Fibroblast of lung (primary cell): ENCODE results near the gene NINL. TPM values are rescaled to one million over a fixed set of nuclear protein-coding genes. Genes with fewer than 3 reads are reported as not detected.

Experiments used
- DNase-seq, 2 donors: peaks; one replicate each; pipeline versions ENCODE4 v3.0.0 to v3.0.0-alpha.2; 2010; ENCODE audit warnings: low read depth in 2 of 2
- H2AFZ ChIP-seq: 2 replicates; pipeline ENCODE4 v1.5.1; 2012; ENCODE audit warnings: low read length, control low read depth, inconsistent platforms
- H3K27ac ChIP-seq: 2 replicates; pipeline ENCODE4 v1.5.1; 2011; ENCODE audit warnings: low read length, control low read depth; ENCODE audit not compliant: insufficient read depth
- H3K27me3 ChIP-seq: 2 replicates; pipeline ENCODE4 v1.5.1; 2011; ENCODE audit warnings: mild to moderate bottlenecking, low read length; ENCODE audit not compliant: control insufficient read depth, insufficient read depth
- H3K36me3 ChIP-seq: 2 replicates; pipeline ENCODE4 v1.5.1; 2011; ENCODE audit warnings: low read length; ENCODE audit not compliant: control insufficient read depth, insufficient read depth
- H3K4me1 ChIP-seq: 2 replicates; pipeline ENCODE4 v1.5.1; 2011; ENCODE audit warnings: low read length; ENCODE audit not compliant: control insufficient read depth, insufficient read depth; ENCODE audit errors: extremely low read depth
- H3K4me2 ChIP-seq: 2 replicates; pipeline ENCODE4 v1.5.1; 2011; ENCODE audit warnings: low read length, control low read depth; ENCODE audit not compliant: insufficient read depth; ENCODE audit errors: extremely low read depth
- H3K4me3 ChIP-seq, 4 experiments: fragments of 200-600 bp in 1 of 4; sonication (generic) in 1 of 4; replicated peaks in 1 of 4; 2 replicates each; pipeline ENCODE4 v1.5.1; 2011 to 2016; ENCODE audit warnings: low read length in 4 of 4, low read depth in 3 of 4, mild to moderate bottlenecking in 3 of 4, control low read depth in 2 of 4, inconsistent platforms in 1 of 4, mixed read lengths in 1 of 4; ENCODE audit not compliant: insufficient read depth in 1 of 4; ENCODE audit errors: control extremely low read depth in 1 of 4
- H3K79me2 ChIP-seq: 2 replicates; pipeline ENCODE4 v1.5.1; 2012; ENCODE audit warnings: mild to moderate bottlenecking, low read length, inconsistent platforms; ENCODE audit not compliant: control insufficient read depth, insufficient read depth
- H3K9ac ChIP-seq: 2 replicates; pipeline ENCODE4 v1.5.1; 2011; ENCODE audit warnings: mild to moderate bottlenecking, low read length, control low read depth; ENCODE audit not compliant: insufficient read depth
- H3K9me3 ChIP-seq: 2 replicates; pipeline ENCODE4 v1.5.1; 2012; ENCODE audit warnings: low read depth, low read length; ENCODE audit not compliant: control insufficient read depth, insufficient read depth
- H4K20me1 ChIP-seq: 2 replicates; pipeline ENCODE4 v1.5.1; 2011; ENCODE audit warnings: low read length; ENCODE audit not compliant: control insufficient read depth, insufficient read depth; ENCODE audit errors: extremely low read depth
- EZH2 ChIP-seq: IDR thresholded peaks from 2 replicates; pipeline ENCODE4 v1.5.1; 2012; ENCODE audit warnings: low read length, control low read depth, mild to moderate bottlenecking; ENCODE audit errors: missing control alignments
- polyA plus RNA-seq, 2 donors: library from polyadenylated mRNA; depleted of rRNA in 1 of 2; stranded (reverse) in 1 of 2; unstranded in 1 of 2; fragments of >200 nt; gene quantifications; 2 replicates each; pipeline ENCODE4 v1.2.1, GENCODE V29; 2011 to 2012; ENCODE audit warnings: missing spikeins in 1 of 2
- total RNA-seq: library from RNA; depleted of rRNA; stranded (reverse); fragments of >200 nt; gene quantifications from 2 replicates; pipeline ENCODE4 v1.2.1, GENCODE V29; 2014
- TF ChIP-seq, protein P1 (sequence below), 2 donors: IDR thresholded peaks in 1 of 2; conservative IDR thresholded peaks in 1 of 2; 1 replicate in 1 of 2; 2 replicates in 1 of 2; pipeline ENCODE4 v1.5.1; 2011 to 2012; ENCODE audit warnings: low read length in 2 of 2, control low read depth in 1 of 2, inconsistent platforms in 1 of 2, low read depth in 1 of 2, mild to moderate bottlenecking in 1 of 2

The NINL gene
- total and polyA plus RNA-seq, 2 donors (not counting 1 experiment from before 2014, with no cell fraction given) = 4.4 to 16.3 TPM

DNA sequence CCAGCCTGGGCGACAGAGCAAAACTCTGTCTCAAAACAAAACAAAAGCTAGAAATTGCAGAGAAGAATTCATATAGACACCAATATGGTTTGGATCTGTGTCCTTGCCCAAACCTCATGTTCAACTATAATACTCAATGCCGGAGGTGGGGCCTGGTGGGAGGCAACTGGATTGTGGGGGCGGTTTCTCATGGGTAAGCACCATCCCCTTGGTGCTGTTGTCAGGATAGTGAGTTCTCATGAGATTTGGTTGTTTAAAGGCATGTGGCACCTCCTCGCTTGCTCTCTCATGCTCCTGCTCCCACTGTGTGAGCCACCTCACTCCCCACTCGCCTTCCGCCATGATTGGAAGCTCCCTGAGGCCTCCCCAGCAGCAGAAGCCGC, 15.2 kb downstream of the NINL start:
- Histone ChIP-seq H3K4me3 (no peak overlapping the region), H3K9me3 (no peaks in the 10 kb centered on the region), H4K20me1 (no peaks in the 10 kb centered on the region), H2AFZ (no peak overlapping the region), H3K79me2 (no peaks in the 10 kb centered on the region), H3K4me2 (no peak overlapping the region), H3K27me3 (no peaks in the 10 kb centered on the region), H3K36me3 (no peaks in the 10 kb centered on the region), H3K9ac (no peak overlapping the region), H3K4me1 (peaks cover 8% of the 10 kb centered on the region), H3K27ac (no peak overlapping the region)
- TF ChIP-seq, protein P1, sequence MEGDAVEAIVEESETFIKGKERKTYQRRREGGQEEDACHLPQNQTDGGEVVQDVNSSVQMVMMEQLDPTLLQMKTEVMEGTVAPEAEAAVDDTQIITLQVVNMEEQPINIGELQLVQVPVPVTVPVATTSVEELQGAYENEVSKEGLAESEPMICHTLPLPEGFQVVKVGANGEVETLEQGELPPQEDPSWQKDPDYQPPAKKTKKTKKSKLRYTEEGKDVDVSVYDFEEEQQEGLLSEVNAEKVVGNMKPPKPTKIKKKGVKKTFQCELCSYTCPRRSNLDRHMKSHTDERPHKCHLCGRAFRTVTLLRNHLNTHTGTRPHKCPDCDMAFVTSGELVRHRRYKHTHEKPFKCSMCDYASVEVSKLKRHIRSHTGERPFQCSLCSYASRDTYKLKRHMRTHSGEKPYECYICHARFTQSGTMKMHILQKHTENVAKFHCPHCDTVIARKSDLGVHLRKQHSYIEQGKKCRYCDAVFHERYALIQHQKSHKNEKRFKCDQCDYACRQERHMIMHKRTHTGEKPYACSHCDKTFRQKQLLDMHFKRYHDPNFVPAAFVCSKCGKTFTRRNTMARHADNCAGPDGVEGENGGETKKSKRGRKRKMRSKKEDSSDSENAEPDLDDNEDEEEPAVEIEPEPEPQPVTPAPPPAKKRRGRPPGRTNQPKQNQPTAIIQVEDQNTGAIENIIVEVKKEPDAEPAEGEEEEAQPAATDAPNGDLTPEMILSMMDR (conservative IDR thresholded peaks at IDR 0.05 in 1 of 2, IDR thresholded peaks at IDR 0.05 in 1 of 2; ENCODE audit: low read depth in 1 of 2, low read length in 2 of 2) = no peak
- no peak for TF ChIP-seq EZH2
- no peak for DNase-seq

DNA sequence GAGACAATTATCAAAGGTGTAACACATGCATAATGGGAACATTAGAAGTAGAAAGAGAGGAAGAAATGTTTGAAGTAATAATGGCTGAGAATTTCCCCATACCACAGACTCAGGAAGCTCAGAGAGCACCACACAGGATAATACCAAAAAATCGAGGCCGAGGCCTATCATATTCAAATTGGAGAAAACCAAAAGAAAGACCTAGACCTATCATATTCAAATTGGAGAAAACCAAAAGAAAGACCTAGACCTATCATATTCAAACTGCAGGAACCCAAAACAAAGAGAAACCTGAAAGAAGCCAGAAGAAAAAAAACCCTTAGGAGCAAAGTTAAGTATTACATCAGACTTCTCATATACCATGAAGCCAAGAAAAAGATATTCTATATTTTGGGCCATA, 18.0 kb downstream of the NINL start:
- no peak for DNase-seq
- Histone ChIP-seq H3K4me3 (no peak overlapping the region), H3K36me3 (no peaks in the 10 kb centered on the region), H3K27me3 (no peaks in the 10 kb centered on the region), H3K27ac (no peak overlapping the region), H3K4me1 (no peaks in the 10 kb centered on the region), H3K9ac (no peak overlapping the region), H3K79me2 (no peaks in the 10 kb centered on the region), H3K9me3 (no peaks in the 10 kb centered on the region), H3K4me2 (no peak overlapping the region), H4K20me1 (no peaks in the 10 kb centered on the region), H2AFZ (no peak overlapping the region)
- TF ChIP-seq, protein P1 (conservative IDR thresholded peaks at IDR 0.05 in 1 of 2, IDR thresholded peaks at IDR 0.05 in 1 of 2; ENCODE audit: low read depth in 1 of 2, low read length in 2 of 2) = no peak
- no peak for TF ChIP-seq EZH2

DNA sequence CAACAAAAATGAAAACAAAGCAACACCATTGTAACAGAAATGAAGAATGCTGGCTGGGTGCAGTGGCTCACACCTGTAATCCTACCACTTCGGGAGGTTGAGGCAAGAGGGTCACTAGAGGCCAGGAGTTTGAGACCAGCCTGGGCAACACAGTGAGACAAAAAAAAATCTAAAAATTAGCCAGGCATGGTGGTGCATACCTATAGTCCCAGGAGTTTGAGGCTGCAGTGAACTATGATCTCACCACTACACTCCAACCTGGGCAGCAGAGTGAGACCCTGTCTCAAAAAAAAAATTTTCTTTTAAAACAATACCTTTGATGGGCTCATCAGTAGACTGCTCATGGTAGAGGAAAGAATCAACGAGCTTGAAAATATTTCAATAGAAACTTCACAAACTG, 18.5 kb downstream of the NINL start:
- TF ChIP-seq, protein P1 (conservative IDR thresholded peaks at IDR 0.05 in 1 of 2, IDR thresholded peaks at IDR 0.05 in 1 of 2; ENCODE audit: low read depth in 1 of 2, low read length in 2 of 2) = no peak
- TF ChIP-seq EZH2 = no peak
- H3K9ac ChIP-seq = no peak overlapping the region
- H3K27ac ChIP-seq = no peak overlapping the region
- no peaks in the 10 kb centered on the region for H4K20me1 ChIP-seq
- H3K27me3 ChIP-seq = no peaks in the 10 kb centered on the region
- H3K36me3 ChIP-seq = no peaks in the 10 kb centered on the region
- H3K4me3 ChIP-seq = no peak overlapping the region
- no peaks in the 10 kb centered on the region for H3K9me3 ChIP-seq
- H3K79me2 ChIP-seq = no peaks in the 10 kb centered on the region
- DNase-seq = no peak
- H2AFZ ChIP-seq = no peak overlapping the region
- no peak overlapping the region for H3K4me2 ChIP-seq
- no peaks in the 10 kb centered on the region for H3K4me1 ChIP-seq
